Large intestine (tissue), 3 donors: ENCODE data around the gene UGT1A4. TPM values are rescaled to one million over a fixed set of nuclear protein-coding genes. Genes with fewer than 3 reads are reported as not detected.

ENCODE experiments used
- DNase-seq, 2 donors: peaks; one replicate each; pipeline versions ENCODE4 v3.0.0 to v3.0.0-alpha.2; 2013
- H3K27ac ChIP-seq: one replicate; pipeline ENCODE4 v1.5.1; 2013; ENCODE audit warnings: low read length
- H3K27me3 ChIP-seq: 2 replicates; pipeline ENCODE4 v1.6.1; 2013; ENCODE audit warnings: low read length; ENCODE audit not compliant: control insufficient read depth, insufficient read depth
- H3K36me3 ChIP-seq: 2 replicates; pipeline ENCODE4 v1.6.1; 2013; ENCODE audit warnings: low read length; ENCODE audit not compliant: control insufficient read depth, insufficient read depth
- H3K4me1 ChIP-seq: one replicate; pipeline ENCODE4 v1.6.1; 2013; ENCODE audit warnings: low read length; ENCODE audit not compliant: control insufficient read depth, insufficient read depth
- H3K4me3 ChIP-seq: one replicate; pipeline ENCODE4 v1.5.1; 2013; ENCODE audit warnings: low read length
- H3K9me3 ChIP-seq: one replicate; pipeline ENCODE4 v1.6.1; 2013; ENCODE audit warnings: mild to moderate bottlenecking, low read depth, low read length, moderate library complexity; ENCODE audit not compliant: control insufficient read depth
- WGBS: methylation state at CpG from one replicate; pipeline ENCODE4 v1.1.5; 2013; ENCODE audit warnings: low lambda C conversion rate; ENCODE audit not compliant: insufficient coverage; 5-methylcytosine and 5-hydroxymethylcytosine counted together
- polyA plus RNA-seq: library from polyadenylated mRNA; unstranded; fragments of 120-200 nt; gene quantifications from one replicate; pipeline ENCODE4 v1.2.1, GENCODE V29; 2013

UGT1A4 gene
- polyA plus RNA-seq, 1 donor: 0.04 TPM

DNA sequence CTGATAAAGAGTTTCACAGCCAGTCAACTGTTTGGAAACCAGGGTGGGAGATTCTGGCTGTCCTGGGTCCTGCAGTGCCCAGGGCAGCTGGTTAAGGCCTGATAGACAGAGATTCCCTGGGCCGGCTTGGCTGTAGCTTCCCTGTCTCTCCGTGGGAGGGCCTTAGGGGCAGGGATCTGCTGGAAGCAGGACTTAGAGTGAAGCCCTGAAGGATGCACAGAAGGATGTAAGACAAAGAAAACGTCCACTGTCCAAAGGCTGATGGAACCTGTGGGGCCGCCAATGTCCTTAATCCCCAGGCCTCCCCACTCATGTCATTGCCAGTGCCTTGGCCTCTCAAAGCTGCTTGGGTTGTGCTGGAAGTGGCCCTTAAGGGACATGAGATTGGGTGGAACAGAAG lies 92.6 kb downstream of the UGT1A4 start:
- H3K36me3 ChIP-seq: no peaks in the 10 kb centered on the region
- no peak overlapping the region for H3K4me3 ChIP-seq
- H3K27ac ChIP-seq: no peak overlapping the region
- no CpG with 5 or more reads among the region's 4 CpGs for WGBS
- H3K4me1 ChIP-seq: no peaks in the 10 kb centered on the region
- no peaks in the 10 kb centered on the region for H3K27me3 ChIP-seq
- no peak for DNase-seq
- no peaks in the 10 kb centered on the region for H3K9me3 ChIP-seq

- Histone ChIP-seq H3K36me3 (no peaks in the 10 kb centered on the region), H3K27ac (no peak overlapping the region), H3K4me1 (peaks cover 6% of the 10 kb centered on the region), H3K27me3 (no peaks in the 10 kb centered on the region), H3K4me3 (no peak overlapping the region), H3K9me3 (no peaks in the 10 kb centered on the region)
- DNase-seq: no peak
- no CpG with 5 or more reads among the region's 8 CpGs for WGBS
Measured at GRCh38 chr2:233811732-233812131, 93.2 kb downstream of the UGT1A4 start.

GRCh38 chr2:233813236-233814055 lies 94.9 kb downstream of the UGT1A4 start:
- DNase-seq: no peak
- Histone ChIP-seq H3K4me1 (peaks cover 21% of the 10 kb centered on the region), H3K4me3 (no peak overlapping the region), H3K36me3 (no peaks in the 10 kb centered on the region), H3K27me3 (no peaks in the 10 kb centered on the region), H3K9me3 (no peaks in the 10 kb centered on the region), H3K27ac (no peak overlapping the region)
- WGBS: 40% methylated on average over 1 of the region's 3 CpGs

DNA sequence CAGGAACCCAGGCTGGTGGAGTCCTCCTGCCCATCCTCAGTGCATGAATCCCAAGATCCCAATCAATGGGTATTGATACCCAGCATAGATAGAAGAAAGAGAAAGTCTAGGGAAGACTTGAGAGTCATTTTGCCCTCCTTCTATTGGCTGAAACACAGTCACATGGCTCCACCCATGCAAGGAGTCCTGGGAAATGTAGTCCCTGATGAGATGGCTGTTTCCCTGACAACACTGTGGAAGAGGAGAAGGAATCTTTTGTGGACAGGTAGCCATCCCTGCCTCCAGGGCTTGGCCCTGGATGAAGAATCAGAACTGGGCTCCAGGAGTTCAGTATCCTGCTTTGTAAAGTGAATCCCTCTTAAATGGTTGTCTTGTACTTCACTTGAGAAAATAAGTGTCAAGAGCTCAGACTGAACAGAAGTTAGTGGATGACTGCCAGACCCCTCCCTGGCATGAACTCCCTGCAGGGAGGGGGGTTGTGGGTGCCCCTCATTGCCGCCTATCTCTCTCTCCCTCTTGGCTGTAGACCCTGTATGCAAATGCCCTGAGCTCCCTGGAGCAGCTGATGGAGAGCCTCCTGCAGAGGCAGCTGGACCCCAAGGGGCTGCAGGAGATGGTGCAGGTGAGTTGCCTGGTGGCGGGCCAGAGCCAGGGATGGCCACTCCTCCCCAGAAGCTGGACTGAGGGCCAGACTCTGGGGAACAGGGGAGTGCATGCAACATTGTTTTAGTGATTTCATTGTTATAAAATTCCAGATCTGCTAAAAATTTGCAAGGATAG lies 95.7 kb downstream of the UGT1A4 start:
- DNase-seq: no peak
- Histone ChIP-seq H3K27ac (no peak overlapping the region), H3K36me3 (no peaks in the 10 kb centered on the region), H3K4me1 (peaks cover 24% of the 10 kb centered on the region), H3K27me3 (no peaks in the 10 kb centered on the region), H3K9me3 (no peaks in the 10 kb centered on the region), H3K4me3 (no peak overlapping the region)
- no CpG with 5 or more reads among the region's 2 CpGs for WGBS

GRCh38 chr2:233815861-233816260 lies 97.3 kb downstream of the UGT1A4 start:
- Histone ChIP-seq H3K27ac (no peak overlapping the region), H3K4me1 (peaks cover 24% of the 10 kb centered on the region), H3K9me3 (no peaks in the 10 kb centered on the region), H3K36me3 (no peaks in the 10 kb centered on the region), H3K27me3 (no peaks in the 10 kb centered on the region), H3K4me3 (no peak overlapping the region)
- 100% methylated on average over 4 of the region's 6 CpGs for WGBS
- DNase-seq: no peak

DNA sequence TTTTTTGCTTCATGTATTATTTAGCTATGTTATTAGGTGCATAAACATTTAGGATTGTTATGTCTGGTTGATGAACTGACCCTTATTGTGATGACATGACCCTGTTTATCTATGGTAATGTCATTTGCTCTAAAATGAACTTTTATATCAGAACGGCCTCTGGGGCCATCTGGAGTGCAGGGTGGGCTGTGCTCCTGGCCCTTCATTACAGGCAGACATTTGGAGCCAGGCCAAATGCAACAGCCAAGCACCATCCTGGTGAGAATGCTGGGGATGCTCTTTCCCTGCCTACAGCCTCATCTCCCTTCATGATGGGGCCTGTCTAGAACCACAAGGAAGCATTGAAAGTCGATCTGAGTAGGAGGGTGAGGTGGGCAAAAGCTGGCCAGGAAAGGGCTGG lies 97.8 kb downstream of the UGT1A4 start:
- H3K36me3 ChIP-seq: no peaks in the 10 kb centered on the region
- H3K4me3 ChIP-seq: no peak overlapping the region
- H3K27me3 ChIP-seq: no peaks in the 10 kb centered on the region
- H3K4me1 ChIP-seq: peaks cover 24% of the 10 kb centered on the region
- H3K27ac ChIP-seq: peak overlapping the region; percentile 58
- no peaks in the 10 kb centered on the region for H3K9me3 ChIP-seq
- no CpG with 5 or more reads among the region's 2 CpGs for WGBS
- no peak for DNase-seq

DNA sequence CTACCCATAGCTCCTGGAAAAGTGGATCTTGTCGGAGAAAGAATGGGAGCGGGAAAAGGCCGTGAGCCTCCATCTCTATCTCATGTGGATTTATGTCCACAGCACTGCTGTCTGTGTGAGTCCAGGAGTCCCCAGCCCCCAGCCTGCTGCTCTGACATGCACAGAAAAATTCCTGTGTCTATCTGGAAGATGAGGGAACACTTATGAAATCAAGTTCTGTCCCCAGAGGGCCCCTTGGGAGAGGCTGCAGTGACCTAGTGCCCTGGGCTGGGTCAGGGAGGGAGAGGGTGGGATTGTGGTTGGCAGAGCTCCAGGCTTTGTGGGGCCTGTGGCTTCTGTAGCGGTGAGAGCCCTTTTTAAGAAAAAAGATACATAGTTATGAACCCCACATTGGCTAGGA lies 98.2 kb downstream of the UGT1A4 start:
- peak overlapping the region; percentile 58 for H3K27ac ChIP-seq
- H3K36me3 ChIP-seq: no peaks in the 10 kb centered on the region
- peak; percentile 62 to 82 for DNase-seq
- H3K27me3 ChIP-seq: no peaks in the 10 kb centered on the region
- H3K4me1 ChIP-seq: peaks cover 24% of the 10 kb centered on the region
- no peaks in the 10 kb centered on the region for H3K9me3 ChIP-seq
- WGBS: no CpG with 5 or more reads among the region's 4 CpGs
- H3K4me3 ChIP-seq: no peak overlapping the region

- no CpG with 5 or more reads among the region's 3 CpGs for WGBS
- peak; percentile 37 to 72 for DNase-seq
Measured at GRCh38 chr2:233817361-233817911, 98.9 kb downstream of the UGT1A4 start.

DNA sequence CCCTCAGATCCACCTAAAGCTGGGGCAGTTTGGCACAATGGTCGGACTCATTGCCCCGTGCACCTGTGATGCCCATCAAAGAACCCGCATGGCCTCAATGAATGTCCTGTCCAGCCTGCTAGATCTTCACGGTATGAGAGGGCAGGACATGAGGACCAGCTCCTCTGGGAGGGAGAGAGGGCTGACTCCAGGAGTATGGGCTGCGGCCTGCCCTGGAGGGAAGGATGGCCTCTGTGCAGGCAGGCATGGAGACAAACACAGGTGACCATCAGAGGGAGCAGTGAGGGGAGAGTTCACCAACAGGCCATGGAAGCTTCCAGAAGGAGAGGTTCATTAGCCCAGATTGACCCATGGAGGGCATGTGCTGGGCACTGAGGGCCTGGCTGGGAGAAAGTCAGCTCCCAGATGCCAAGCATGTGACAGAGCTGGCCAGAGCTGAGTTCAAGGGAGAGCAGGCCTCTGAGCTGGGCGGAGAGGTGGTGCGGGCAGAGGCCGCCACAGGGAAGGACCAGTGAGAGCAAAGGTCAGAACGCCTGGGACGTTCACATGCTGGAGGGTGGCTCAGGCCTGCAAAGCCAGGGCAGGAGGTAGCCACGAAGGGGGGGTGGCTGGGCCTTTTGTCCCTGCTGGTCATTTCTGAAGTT lies 99.6 kb downstream of the UGT1A4 start:
- no peaks in the 10 kb centered on the region for H3K36me3 ChIP-seq
- H3K27me3 ChIP-seq: no peaks in the 10 kb centered on the region
- no peaks in the 10 kb centered on the region for H3K9me3 ChIP-seq
- H3K27ac ChIP-seq: peak overlapping the region; percentile 58
- peaks cover 29% of the 10 kb centered on the region for H3K4me1 ChIP-seq
- H3K4me3 ChIP-seq: no peak overlapping the region
- WGBS: no CpG with 5 or more reads among the region's 11 CpGs
- peak in 1 of 2 donors; percentile 52 for DNase-seq

More at GRCh38 chr2:233817361-233817911, 98.9 kb downstream of the UGT1A4 start:
- Histone ChIP-seq H3K4me1 (peaks cover 24% of the 10 kb centered on the region), H3K4me3 (no peak overlapping the region), H3K27me3 (no peaks in the 10 kb centered on the region), H3K9me3 (no peaks in the 10 kb centered on the region), H3K27ac (peak overlapping the region; percentile 58), H3K36me3 (no peaks in the 10 kb centered on the region)
